HCEC 1CT (cell line): ENCODE measurements around the gene GOLM1.
"Not testable (repeated sequence)": the region's sequence is repeated elsewhere in the genome, so short reads cannot be mapped to it uniquely, and the experiment has no call there.

Experiments
- DNase-seq: peaks from one replicate; pipeline ENCODE4 v3.0.0-alpha.2; 2017

GOLM1 gene, protein sequence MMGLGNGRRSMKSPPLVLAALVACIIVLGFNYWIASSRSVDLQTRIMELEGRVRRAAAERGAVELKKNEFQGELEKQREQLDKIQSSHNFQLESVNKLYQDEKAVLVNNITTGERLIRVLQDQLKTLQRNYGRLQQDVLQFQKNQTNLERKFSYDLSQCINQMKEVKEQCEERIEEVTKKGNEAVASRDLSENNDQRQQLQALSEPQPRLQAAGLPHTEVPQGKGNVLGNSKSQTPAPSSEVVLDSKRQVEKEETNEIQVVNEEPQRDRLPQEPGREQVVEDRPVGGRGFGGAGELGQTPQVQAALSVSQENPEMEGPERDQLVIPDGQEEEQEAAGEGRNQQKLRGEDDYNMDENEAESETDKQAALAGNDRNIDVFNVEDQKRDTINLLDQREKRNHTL

DNA sequence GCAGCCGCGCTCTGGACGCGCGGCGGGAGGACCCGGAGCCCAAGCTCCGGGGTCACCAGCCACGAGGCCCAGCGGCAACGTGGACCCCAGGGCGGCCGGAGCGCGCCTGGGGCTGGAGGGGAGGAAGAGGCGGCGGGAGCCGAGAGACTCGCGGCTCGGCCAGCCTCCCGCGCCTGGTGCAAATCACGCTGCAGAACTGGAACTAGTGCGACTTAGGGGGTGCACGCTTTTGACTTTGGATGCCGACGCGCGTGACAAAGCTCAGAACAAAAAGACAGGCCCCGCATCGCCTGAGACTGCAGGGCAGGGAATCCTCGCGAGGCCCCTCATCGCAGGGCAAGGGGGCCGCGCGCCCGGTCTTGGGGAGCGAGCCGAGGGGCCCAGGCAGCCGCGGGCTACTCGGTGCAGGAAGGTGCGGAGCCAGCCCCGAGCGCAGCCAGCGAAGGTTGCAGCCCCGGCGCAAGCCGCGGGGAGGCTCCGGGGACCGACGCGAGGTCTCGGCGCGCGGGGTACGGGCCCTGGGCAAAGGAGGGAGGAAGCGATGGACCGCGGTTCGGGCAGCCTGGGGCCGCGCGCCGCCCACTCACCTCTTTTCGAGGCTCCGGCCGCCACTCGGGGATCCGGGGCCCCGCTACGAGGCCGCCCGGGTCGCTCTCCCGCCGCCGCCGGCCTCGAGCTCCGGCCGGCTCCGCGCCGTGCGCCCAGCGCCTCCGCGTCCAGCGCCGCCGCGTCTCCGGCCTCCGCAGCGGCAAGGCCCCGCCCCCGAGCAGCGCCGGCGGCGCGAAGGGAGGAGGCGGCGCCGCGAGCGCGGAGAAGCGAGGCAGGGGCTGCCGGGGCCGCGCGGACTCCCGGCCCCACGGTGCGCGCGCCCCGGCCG, at the start of gene GOLM1:
Gene GOLM1 (minus strand): TSS at position 735 of the 877 bp plus-strand sequence. CDS start 20,238 bp downstream, outside the sequence.
- peak; percentile 65 for DNase-seq

DNA sequence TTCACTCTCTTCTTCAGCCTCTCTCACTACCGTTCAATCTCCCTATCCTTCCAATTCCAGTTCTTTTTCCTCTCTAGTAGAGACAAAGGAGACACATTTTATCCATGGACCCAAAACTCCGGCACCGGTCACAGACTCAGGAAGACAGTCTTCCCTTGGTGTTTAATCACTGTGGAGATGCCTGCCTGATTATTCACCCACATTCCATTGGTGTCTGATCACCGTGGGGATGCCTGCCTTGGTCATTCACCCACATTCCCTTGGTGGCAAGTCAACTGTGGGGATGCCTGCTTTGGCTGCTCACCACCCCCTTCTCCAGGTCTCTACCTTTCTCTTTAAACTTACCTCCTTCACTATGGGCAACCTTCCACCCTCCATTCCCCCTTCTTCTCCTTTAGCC, 47.3 kb upstream of the GOLM1 start:
- not testable (repeated sequence) for DNase-seq

DNA sequence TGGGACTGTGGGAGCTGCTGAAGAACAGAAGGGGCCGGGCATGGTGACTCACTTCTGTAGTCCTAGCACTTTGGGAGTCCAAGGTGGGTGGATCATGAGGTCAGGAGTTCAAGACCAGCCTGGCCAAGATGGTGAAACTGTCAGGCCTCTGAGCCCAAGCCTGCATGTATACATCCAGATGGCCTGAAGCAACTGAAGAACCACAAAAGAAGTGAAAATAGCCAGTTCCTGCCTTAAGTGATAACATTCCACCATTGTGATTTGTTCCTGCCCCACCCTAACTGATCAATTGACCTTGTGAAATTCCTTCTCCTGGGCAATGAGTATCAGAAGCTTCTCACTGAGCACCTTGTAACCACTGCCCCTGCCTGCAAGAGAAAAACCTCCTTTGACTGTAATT, 46.6 kb upstream of the GOLM1 start:
- DNase-seq: not testable (repeated sequence)

DNA sequence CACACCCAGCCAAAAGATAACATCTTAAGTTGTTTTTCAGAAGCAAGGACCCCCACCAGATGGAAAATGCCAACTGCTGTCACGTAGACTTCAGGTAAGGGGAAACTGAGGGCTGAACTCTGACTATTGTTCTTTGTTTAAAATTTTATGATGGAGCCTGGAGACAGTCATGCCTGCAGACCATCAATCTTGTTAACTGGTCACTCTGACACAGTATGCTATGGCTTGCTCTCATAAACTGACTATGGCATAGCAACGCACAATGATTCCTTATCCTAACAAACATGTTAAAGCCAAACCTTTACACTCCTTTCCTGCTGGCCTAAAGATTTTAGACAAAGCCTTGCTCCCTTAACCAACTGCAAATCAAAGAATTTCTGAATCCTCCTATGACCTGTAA, 43.6 kb upstream of the GOLM1 start:
- DNase-seq: no peak

DNA sequence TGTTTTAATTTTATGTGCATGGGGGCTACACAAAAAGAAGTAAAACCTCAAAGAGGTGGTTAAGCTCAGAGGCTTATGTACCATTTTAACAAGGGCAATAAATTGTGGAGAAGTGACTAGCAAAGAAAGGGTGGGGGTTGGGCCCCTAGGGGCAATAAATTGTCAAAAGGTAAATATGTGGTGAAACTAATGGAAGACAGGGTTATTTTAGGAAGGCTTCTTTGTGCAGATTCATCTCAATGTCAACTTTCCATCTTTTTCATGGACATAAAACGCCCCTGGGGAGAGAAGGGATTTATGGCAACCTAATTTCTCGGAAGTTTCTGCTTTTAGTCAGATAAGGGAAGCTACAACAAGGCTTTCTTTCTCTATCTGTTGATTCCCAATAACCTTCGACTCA, 42.5 kb upstream of the GOLM1 start:
- DNase-seq: no peak

DNA sequence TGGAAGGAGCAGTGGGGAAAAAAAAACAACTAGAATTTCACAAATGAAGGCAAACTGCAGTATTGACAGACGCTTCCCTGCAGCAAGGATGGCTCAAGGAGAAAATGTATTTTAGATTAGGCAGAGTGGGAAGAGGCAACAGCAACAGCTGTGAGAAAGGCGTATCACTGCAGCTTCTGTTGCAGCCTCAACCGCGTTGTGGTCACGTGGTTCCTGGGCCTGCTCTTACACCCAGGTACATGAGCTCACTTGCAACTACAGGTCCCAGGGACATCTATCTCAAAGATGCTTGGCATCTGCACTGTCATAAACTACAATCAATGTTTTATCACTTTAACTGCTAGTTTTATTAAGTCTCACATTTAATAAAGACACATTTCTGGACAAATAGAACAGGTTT, 36.0 kb upstream of the GOLM1 start:
- DNase-seq: no peak

DNA sequence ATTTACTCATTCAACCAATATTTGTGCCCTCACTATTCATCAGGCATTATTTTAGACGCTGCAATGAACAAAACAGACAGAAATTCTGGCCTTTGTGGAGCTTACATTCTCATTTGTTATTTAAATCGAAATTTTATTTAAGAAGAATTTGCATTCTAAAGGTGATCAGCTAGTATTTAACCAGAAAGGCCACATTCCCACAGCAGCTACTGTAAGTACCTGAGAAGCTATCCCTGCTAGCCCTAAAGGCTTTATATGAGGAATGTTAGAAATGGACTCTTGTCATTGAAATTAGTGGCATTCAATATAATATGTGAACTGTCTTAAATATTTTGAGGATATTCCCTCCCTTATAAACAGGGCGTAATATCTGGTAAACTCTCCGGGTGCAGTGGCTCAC, 35.0 kb upstream of the GOLM1 start:
- DNase-seq: no peak

DNA sequence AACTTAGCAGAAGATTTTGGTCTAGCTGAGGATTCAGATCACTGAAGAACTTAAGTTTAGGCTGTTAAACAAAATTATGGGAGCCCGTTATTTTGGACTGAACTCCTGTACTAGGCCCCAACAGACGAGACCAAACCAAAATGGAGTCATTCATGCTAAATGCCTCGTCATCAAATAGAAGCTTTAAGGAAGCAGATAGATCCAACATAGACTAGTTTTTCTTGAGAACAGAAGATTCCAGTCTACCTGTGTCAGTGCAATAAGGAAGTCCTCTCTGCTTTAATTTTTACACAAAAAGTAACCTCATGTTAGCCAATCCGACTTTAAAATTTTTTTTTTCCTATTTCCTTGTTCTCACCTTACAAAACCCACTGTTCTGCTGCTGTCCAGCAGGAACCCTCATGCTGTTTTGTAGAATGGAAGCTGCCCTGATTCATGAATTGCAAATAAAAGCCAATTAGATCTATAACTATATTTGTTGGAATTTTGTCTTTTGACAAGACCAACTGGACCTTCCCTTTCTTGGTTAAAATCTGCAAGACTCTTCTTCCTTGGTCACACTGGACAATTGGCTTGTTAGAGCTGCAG, 29.0 kb upstream of the GOLM1 start:
- DNase-seq: no peak

DNA sequence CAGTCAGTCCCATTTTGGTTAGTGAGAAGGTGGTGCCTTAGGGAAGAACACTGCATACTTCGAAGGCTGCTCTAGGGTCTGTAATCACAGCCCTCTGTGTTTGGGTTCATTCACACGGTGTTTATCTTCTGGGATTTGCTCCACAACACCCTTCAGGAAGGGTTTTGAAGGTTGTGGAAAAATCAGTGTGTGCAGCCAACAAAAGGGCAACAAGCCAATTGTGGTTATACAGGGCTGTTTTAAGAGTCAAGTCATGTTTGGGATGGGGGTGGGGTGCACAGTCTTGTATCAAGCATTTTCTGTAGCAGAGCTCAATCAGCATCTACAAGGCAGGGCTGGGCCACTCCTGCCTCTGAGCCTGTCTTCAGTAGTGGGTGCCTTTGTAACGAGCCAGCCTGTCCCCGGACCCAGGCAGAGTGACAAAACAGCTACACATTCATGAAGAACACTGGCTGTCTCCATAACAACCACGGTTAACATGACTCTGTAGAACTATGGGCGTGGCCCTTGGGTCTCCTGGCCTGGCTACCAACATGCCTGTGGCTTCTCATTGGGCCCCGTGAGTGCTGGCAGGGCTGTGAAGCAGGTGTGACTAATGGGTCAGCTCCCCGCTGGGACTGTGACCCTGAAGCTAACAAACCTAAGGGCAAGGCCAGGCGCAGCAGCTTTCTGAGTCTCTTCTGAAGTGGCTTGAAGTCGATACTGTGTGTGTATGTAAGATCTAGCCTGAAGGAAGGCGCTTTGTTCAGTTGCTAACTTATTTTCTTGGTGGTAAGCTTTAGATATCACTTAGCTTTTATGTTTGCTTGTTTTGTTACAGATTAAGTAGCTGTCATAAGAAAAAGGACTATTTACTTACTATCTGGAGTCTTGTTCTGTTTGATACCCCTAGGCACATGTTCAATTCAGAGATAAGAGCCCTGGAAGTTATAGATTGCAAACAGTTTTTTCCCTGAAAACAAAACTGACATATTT, 27.9 kb upstream of the GOLM1 start:
- peak; percentile 61 for DNase-seq

DNA sequence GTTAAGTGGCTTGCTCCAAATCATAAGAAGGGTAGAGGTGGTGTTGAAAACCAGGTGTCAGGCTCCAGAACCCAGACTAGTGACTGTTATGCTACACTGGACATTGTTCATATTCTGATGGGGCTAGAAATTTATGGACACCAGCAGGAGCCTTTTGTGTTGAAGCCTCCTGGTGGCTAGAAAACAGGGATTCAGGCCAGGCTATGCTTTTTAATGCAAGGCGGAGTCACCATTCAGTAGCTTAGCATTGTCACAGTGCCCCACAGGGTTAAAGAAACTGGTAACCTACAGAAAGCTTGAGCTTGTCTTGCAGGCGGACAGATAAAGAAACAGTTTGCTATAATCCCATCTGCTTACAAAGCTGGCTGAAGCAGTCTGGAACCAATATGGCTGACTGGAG, 23.0 kb upstream of the GOLM1 start:
- DNase-seq: no peak

DNA sequence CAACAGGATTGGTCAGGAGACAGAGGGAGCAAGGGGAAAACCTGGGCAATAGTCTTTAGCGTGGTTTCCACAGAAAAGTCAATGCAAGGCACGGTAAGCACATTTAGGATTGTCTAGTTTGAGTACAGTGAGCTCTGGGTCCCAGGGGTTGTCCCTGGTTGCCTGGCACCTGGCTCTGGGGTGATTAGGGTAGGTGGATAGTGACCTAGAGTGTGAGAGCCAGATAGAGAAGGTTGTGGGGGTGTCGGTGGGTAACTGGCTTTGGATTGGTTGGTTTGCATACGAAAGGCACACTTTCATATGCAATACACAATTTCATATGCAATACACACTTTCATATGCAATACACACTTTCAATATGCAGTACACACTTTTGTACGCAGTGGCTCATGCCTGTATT, 20.1 kb upstream of the GOLM1 start:
- DNase-seq: no peak

DNA sequence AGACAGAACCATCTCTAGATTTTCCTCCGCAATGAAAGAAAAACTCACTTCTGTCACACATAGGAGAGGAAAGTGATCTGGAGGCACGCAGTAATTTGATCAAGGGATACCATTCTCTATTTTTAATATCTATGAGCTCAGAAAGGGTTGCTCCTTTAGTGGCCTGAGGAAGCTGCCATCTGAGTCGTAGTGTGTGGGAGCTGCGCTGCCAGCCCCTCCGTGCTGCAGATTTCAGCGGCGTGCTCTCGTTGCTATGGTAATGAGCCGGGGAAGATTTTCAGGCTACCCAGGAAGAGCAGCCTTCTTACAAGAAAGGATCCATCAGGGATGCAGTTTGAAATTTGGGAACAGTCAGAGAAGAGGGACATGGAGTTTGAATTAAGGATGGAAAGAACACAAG, 17.1 kb upstream of the GOLM1 start:
- DNase-seq: no peak

DNA sequence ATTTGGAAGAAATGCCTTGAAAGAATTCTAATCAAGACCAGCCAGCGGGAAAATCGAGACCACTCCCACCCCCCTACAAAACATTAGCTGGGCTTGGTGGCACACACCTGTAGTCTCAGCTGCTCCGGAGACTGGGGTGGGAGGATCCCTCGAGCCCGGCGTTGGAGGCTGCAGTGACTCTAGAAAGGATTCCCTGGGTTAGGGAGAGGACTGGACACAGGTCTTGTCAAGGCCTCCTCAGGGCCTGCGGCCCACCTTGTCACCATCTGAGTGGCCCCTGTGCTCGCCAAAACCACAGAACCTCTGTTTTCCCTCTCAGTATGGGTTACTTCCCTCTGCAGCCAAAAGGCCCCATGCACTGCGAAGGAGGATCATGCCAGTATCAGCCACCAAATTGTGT, 16.5 kb upstream of the GOLM1 start:
- no peak for DNase-seq

DNA sequence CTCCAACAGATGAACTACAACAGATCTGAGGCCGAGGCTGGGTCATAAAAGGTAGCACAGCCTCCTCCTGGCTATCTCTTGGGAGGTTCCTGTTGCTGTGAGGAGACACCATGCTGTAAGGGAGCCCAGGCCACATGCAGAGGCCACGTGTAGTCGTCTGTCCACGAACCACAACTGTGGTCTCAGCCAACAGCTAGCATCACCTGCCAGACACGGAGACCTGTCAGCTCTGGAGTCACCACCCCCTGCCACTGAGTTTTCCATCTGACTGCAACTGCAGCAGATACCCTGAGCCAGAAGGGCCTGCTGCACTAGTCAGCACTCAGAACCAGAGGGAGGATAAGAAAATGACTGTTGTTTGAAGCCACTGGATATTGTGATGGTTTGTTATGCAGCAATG, 12.7 kb upstream of the GOLM1 start:
- no peak for DNase-seq

DNA sequence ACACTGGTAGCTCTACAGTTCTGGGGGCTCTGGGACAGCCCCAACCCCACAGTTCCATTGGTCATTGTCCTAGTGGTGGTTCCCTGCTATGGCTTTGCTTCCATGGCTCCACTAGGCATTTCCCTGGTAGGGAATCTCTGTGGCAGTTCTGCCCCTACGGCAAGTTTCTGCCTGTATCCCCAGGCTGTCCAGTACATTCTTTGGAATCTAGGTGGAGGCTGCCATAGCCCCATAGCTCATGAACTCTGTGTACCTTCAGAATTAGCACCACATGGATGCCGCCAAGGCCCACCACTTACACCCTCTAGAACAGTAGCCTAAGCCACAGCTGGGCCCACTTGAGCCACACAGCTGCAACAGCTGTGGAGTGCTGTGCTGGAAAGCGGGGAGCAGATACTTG, 3.3 kb upstream of the GOLM1 start:
- no peak for DNase-seq

DNA sequence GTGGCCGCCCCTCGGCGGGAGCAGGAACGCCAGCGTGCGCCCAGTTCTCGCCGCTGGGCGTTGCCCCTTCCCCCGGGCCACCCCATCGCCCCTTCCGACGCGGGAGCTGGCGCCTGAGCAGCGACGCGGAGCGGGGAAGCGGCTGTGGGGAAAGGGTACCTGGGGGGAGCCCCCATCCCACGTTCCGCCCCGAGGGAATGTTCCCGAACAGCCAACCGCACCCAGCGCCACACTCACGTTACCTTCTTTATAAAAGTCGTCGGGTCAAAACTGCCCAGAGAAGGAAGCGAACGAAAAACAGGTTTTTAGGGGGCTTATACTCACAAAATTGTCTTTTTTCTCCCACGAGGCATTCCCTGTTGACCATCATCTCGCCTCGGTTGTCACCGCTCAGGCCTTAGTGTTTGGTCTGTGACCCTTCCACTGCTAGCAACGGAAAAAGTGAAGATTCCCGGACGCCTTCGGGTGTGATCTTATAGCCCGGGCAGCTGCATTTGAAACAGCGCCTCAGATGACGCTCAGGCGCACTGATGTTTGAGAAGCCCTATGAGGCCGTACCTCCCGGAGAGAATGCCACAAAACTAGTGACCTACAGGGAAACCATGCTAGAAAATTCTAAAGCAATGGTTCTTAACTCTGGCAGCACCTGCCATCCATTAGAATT, 475 bp upstream of the GOLM1 start:
- DNase-seq: peak; percentile 50

DNA sequence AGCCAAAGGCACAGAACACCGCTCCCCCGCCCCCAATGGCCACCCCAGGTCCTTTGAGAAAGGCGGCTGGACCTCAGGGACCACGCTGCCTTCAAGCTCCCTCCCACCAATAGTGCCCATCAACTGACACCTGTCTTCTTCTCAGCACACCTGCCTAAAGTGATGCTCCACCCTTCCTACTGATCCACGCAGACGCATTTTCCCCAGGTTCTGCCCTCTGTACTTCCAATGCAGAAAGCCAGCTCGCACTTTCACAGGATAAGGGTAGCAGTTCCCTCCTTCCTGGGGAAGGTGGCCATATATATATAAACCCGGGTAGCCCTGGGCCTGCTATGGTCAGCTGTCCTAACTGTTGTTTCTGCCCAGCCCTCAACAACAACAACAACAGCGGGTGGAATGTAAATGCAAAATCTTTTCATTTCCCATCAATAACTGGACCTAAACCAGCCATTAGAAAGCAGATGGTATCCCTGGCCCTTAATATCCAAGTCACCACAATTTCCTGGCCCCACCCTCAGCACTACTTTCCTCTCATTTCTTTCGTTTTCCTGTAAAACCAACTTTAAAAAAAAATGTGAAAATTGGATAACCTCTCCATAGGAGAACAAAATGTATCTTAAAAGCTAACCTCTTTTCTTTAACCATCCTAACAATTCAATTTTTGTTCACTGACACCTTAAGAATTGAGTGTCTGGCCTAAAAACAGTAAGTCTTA, 1.7 kb downstream of the GOLM1 start:
- no peak for DNase-seq

DNA sequence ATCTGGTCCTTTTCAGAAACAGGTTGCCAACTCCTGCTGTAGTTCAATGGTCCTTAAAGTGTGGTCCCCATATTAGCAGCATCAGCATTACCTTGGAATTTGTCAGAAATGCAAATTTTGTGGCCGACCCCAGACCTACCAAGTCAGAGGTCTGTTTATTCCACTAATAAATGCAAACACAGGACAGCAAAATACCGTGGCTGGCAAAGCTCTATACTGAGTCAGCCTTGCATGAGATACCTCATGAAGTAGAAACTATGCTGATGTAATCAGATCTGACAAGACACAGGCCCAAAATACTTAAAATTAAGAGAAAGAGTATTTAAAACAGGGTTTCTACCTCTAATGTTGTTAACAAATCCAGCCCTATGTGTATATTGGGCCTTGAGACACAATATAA, 3.0 kb downstream of the GOLM1 start:
- peak; percentile 33 for DNase-seq

DNA sequence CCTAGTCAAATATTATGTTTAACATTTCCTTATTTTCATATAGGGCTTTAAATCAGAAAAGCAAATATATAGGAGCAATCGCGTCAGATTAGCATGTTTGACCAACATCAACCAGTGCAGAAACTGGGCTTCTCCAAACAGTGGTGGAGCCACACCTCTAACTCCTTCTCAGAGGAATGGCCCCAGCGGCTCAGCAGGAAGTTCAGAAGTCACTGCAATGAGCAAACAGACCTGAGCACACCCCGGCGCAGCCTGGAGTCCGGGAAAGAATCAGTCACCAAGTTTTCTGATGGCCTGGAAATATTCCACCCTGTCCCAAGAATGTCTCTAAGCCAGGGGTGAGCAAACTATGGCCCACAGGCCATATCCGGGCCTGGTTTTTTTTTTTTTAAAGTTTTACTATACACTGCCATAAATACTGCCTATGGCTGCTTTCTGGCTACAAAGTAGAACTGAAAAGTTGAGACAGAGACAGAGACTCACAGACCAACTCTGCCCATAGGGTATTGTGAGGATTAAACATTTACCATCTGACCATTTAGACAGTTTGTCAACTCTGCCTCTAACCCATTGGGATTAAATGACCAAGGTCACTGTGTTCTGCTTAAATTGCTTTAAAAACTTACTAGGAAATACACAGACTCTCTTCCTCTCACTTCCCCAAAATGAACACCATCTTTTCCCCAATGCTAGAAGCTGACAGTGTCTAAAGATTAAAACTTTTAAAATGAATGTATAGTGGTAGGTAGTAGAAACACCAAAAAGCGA, 5.4 kb downstream of the GOLM1 start:
- DNase-seq: no peak

DNA sequence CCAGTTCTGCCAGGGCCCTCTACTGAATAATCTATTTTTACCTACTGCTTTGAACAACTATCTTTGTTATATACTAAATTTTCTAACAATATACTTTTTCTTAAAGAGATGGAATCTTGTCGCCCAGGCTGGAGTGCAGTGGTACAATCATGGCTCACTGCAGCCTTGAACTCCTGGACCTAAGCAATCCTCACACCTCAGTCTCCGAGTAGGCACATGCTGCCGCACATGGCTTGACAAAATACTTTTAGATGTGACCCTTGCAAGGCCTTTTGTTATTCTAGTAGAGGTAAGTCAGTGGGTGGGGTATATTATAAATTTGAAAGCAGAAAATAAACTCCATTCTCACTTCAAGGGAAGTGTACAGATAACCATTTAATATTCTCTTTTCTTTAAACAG, 7.9 kb downstream of the GOLM1 start:
- DNase-seq: no peak
